ENCODE data around the gene PSTPIP1. TPM values are rescaled to one million over a fixed set of nuclear protein-coding genes. Genes with fewer than 3 reads are reported as not detected.

Gene PSTPIP1
- total RNA-seq, 2 donors from 2014 or later = 141 to 152 TPM

GRCh38 chr15:77012117-77012712, 17.3 kb downstream of the PSTPIP1 start:
- peaks cover 5 to 7% of the 10 kb centered on the region in 2 donors for H3K36me3 Mint-ChIP-seq (ENCODE audit: insufficient read depth in 2 of 2)
- peaks cover 79% of the 10 kb centered on the region for H3K4me1 Mint-ChIP-seq (ENCODE audit: low read depth)
- ATAC-seq (replicated peaks in 1 of 2) (no peak), DNase-seq (no peak)
- peak overlapping the region; percentile 79 to 85 for H3K4me3 Mint-ChIP-seq
- H3K27ac Mint-ChIP-seq = peak overlapping the region; percentile 95
- H3K9me3 Mint-ChIP-seq = no peaks in the 10 kb centered on the region
- H3K27me3 Mint-ChIP-seq (ENCODE audit: low read depth) = no peaks in the 10 kb centered on the region

GRCh38 chr15:77012868-77013267, 17.9 kb downstream of the PSTPIP1 start:
- H3K36me3 Mint-ChIP-seq (ENCODE audit: insufficient read depth in 2 of 2) = peaks cover 5 to 7% of the 10 kb centered on the region in 2 donors
- no peaks in the 10 kb centered on the region for H3K9me3 Mint-ChIP-seq
- H3K27me3 Mint-ChIP-seq (ENCODE audit: low read depth) = no peaks in the 10 kb centered on the region
- peaks cover 85% of the 10 kb centered on the region for H3K4me1 Mint-ChIP-seq (ENCODE audit: low read depth)
- peak overlapping the region; percentile 79 to 85 for H3K4me3 Mint-ChIP-seq
- ATAC-seq (replicated peaks in 1 of 2) = peak; percentile 44 to 50
- peak; percentile 46 to 54 for DNase-seq
- peak overlapping the region; percentile 95 for H3K27ac Mint-ChIP-seq

GRCh38 chr15:77013776-77014131, 18.8 kb downstream of the PSTPIP1 start:
- Mint-ChIP-seq H3K27ac (peak overlapping the region; percentile 95), H3K27me3 (ENCODE audit: low read depth) (no peaks in the 10 kb centered on the region), H3K4me3 (peak overlapping the region; percentile 79 to 85), H3K9me3 (no peaks in the 10 kb centered on the region), H3K4me1 (ENCODE audit: low read depth) (peaks cover 92% of the 10 kb centered on the region), H3K36me3 (ENCODE audit: insufficient read depth in 2 of 2) (peaks cover 5 to 7% of the 10 kb centered on the region in 2 donors)
- DNase-seq = peak; percentile 86 to 91
- ATAC-seq (replicated peaks in 1 of 2) = peak; percentile 88 to 91

- Mint-ChIP-seq H3K4me1 (ENCODE audit: low read depth) (peaks cover 92% of the 10 kb centered on the region), H3K4me3 (peak overlapping the region; percentile 79 to 85), H3K27ac (peak overlapping the region; percentile 95), H3K36me3 (ENCODE audit: insufficient read depth in 2 of 2) (peaks cover 5 to 7% of the 10 kb centered on the region in 2 donors), H3K9me3 (no peaks in the 10 kb centered on the region), H3K27me3 (ENCODE audit: low read depth) (no peaks in the 10 kb centered on the region)
- DNase-seq (peak; percentile 40 to 43), ATAC-seq (replicated peaks in 1 of 2) (peak; percentile 29 to 32)
These were observed 19.5 kb downstream of the PSTPIP1 start for GRCh38 chr15:77014132-77015081.

GRCh38 chr15:77015646-77016320, 20.9 kb downstream of the PSTPIP1 start:
- Mint-ChIP-seq H3K4me1 (ENCODE audit: low read depth) (peaks cover 92% of the 10 kb centered on the region), H3K9me3 (no peaks in the 10 kb centered on the region), H3K4me3 (peak overlapping the region; percentile 79 to 85), H3K36me3 (ENCODE audit: insufficient read depth in 2 of 2) (peaks cover 3 to 6% of the 10 kb centered on the region in 2 donors), H3K27me3 (ENCODE audit: low read depth) (no peaks in the 10 kb centered on the region), H3K27ac (peak overlapping the region; percentile 44)
- DNase-seq (no peak), ATAC-seq (replicated peaks in 1 of 2) (no peak)

- H3K4me1 Mint-ChIP-seq (ENCODE audit: low read depth) = peaks cover 92% of the 10 kb centered on the region
- H3K9me3 Mint-ChIP-seq = no peaks in the 10 kb centered on the region
- DNase-seq = no peak
- no peak overlapping the region for H3K27ac Mint-ChIP-seq
- no peak for ATAC-seq (replicated peaks in 1 of 2)
- H3K27me3 Mint-ChIP-seq (ENCODE audit: low read depth) = no peaks in the 10 kb centered on the region
- no peak overlapping the region for H3K4me3 Mint-ChIP-seq
- peaks cover 3 to 6% of the 10 kb centered on the region in 2 donors for H3K36me3 Mint-ChIP-seq (ENCODE audit: insufficient read depth in 2 of 2)
These were observed 21.4 kb downstream of the PSTPIP1 start for GRCh38 chr15:77016321-77016695.

- no peaks in the 10 kb centered on the region for H3K27me3 Mint-ChIP-seq (ENCODE audit: low read depth)
- ATAC-seq (replicated peaks in 1 of 2) = no peak
- no peaks in the 10 kb centered on the region for H3K9me3 Mint-ChIP-seq
- H3K27ac Mint-ChIP-seq = peak overlapping the region; percentile 40
- DNase-seq = no peak
- no peak overlapping the region for H3K4me3 Mint-ChIP-seq
- peaks cover 94% of the 10 kb centered on the region for H3K4me1 Mint-ChIP-seq (ENCODE audit: low read depth)
- peaks cover 1 to 9% of the 10 kb centered on the region in 2 donors for H3K36me3 Mint-ChIP-seq (ENCODE audit: insufficient read depth in 2 of 2)
These were observed 22.2 kb downstream of the PSTPIP1 start for GRCh38 chr15:77017091-77017660.

- no peaks in the 10 kb centered on the region for H3K9me3 Mint-ChIP-seq
- peak overlapping the region; percentile 11 to 70 for H3K4me3 Mint-ChIP-seq
- H3K36me3 Mint-ChIP-seq (ENCODE audit: insufficient read depth in 2 of 2) = peaks cover 3 to 11% of the 10 kb centered on the region in 2 donors
- peaks cover 94% of the 10 kb centered on the region for H3K4me1 Mint-ChIP-seq (ENCODE audit: low read depth)
- no peak for DNase-seq
- peak overlapping the region; percentile 96 for H3K27ac Mint-ChIP-seq
- no peak for ATAC-seq (replicated peaks in 1 of 2)
- no peaks in the 10 kb centered on the region for H3K27me3 Mint-ChIP-seq (ENCODE audit: low read depth)
These were observed 23.1 kb downstream of the PSTPIP1 start for GRCh38 chr15:77017761-77018720.

GRCh38 chr15:77018796-77019505, 24.0 kb downstream of the PSTPIP1 start:
- H3K27ac Mint-ChIP-seq = peak overlapping the region; percentile 96
- H3K27me3 Mint-ChIP-seq (ENCODE audit: low read depth) = no peaks in the 10 kb centered on the region
- peaks cover 94% of the 10 kb centered on the region for H3K4me1 Mint-ChIP-seq (ENCODE audit: low read depth)
- no peak for DNase-seq
- ATAC-seq (replicated peaks in 1 of 2) = no peak
- no peaks in the 10 kb centered on the region for H3K9me3 Mint-ChIP-seq
- peak overlapping the region; percentile 70 to 81 for H3K4me3 Mint-ChIP-seq
- peaks cover 3 to 16% of the 10 kb centered on the region in 2 donors for H3K36me3 Mint-ChIP-seq (ENCODE audit: insufficient read depth in 2 of 2)

GRCh38 chr15:77019521-77020331, 24.8 kb downstream of the PSTPIP1 start:
- Mint-ChIP-seq H3K4me1 (ENCODE audit: low read depth) (peaks cover 90% of the 10 kb centered on the region), H3K4me3 (peak overlapping the region; percentile 70 to 81), H3K27me3 (ENCODE audit: low read depth) (no peaks in the 10 kb centered on the region), H3K27ac (peak overlapping the region; percentile 96), H3K36me3 (ENCODE audit: insufficient read depth in 2 of 2) (peaks cover 3 to 16% of the 10 kb centered on the region in 2 donors), H3K9me3 (no peaks in the 10 kb centered on the region)
- ATAC-seq (replicated peaks in 1 of 2) = peak; percentile 55 to 61
- peak; percentile 49 to 63 for DNase-seq
